GM19328 (cell line): Measurements from ENCODE around the gene HORMAD2.

ENCODE experiments used
- ATAC-seq: cut with Tn5 transposase; IDR thresholded peaks from one replicate; pipeline ENCODE4 v1.9.1; 2021; ENCODE audit warnings: mild to moderate bottlenecking, moderate library complexity; ENCODE audit not compliant: unreplicated experiment

Gene HORMAD2

GRCh38 chr22:30104501-30105156 lies 24.4 kb downstream of the HORMAD2 start:
- ATAC-seq = no peak

GRCh38 chr22:30105483-30105882 lies 25.2 kb downstream of the HORMAD2 start:
- no peak for ATAC-seq

- no peak for ATAC-seq
Measured at GRCh38 chr22:30113494-30113893, 33.2 kb downstream of the HORMAD2 start.

GRCh38 chr22:30114361-30114760 lies 34.1 kb downstream of the HORMAD2 start:
- ATAC-seq = no peak

GRCh38 chr22:30115705-30116104 lies 35.4 kb downstream of the HORMAD2 start:
- ATAC-seq = no peak

GRCh38 chr22:30116362-30117117 lies 36.3 kb downstream of the HORMAD2 start:
- no peak for ATAC-seq

GRCh38 chr22:30117256-30117655 lies 37.0 kb downstream of the HORMAD2 start:
- no peak for ATAC-seq

- no peak for ATAC-seq
Measured at GRCh38 chr22:30118291-30118690, 38.0 kb downstream of the HORMAD2 start.

- no peak for ATAC-seq
Measured at GRCh38 chr22:30121960-30122359, 41.7 kb downstream of the HORMAD2 start.

- ATAC-seq = no peak
Measured at GRCh38 chr22:30123463-30123862, 43.2 kb downstream of the HORMAD2 start.

- ATAC-seq = no peak
Measured at GRCh38 chr22:30127749-30128166, 47.5 kb downstream of the HORMAD2 start.

- ATAC-seq = no peak
Measured at GRCh38 chr22:30128511-30128910, 48.2 kb downstream of the HORMAD2 start.

- ATAC-seq = no peak
Measured at GRCh38 chr22:30129636-30130035, 49.4 kb downstream of the HORMAD2 start.

GRCh38 chr22:30132290-30132996 lies 52.2 kb downstream of the HORMAD2 start:
- no peak for ATAC-seq

- ATAC-seq = no peak
Measured at GRCh38 chr22:30140414-30140813, 60.1 kb downstream of the HORMAD2 start.

GRCh38 chr22:30143265-30143664 lies 63.0 kb downstream of the HORMAD2 start:
- no peak for ATAC-seq

GRCh38 chr22:30144391-30144790 lies 64.1 kb downstream of the HORMAD2 start:
- ATAC-seq = no peak

GRCh38 chr22:30150212-30150611 lies 69.9 kb downstream of the HORMAD2 start:
- ATAC-seq = no peak

GRCh38 chr22:30158277-30158676 lies 78.0 kb downstream of the HORMAD2 start:
- no peak for ATAC-seq

GRCh38 chr22:30158744-30159500 lies 78.7 kb downstream of the HORMAD2 start:
- no peak for ATAC-seq
